ENCODE results near the gene SC5D.
A peak's percentile ranks its signal among the peaks of the same experiment; 100 is the strongest.

SC5D gene, protein sequence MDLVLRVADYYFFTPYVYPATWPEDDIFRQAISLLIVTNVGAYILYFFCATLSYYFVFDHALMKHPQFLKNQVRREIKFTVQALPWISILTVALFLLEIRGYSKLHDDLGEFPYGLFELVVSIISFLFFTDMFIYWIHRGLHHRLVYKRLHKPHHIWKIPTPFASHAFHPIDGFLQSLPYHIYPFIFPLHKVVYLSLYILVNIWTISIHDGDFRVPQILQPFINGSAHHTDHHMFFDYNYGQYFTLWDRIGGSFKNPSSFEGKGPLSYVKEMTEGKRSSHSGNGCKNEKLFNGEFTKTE

DNA sequence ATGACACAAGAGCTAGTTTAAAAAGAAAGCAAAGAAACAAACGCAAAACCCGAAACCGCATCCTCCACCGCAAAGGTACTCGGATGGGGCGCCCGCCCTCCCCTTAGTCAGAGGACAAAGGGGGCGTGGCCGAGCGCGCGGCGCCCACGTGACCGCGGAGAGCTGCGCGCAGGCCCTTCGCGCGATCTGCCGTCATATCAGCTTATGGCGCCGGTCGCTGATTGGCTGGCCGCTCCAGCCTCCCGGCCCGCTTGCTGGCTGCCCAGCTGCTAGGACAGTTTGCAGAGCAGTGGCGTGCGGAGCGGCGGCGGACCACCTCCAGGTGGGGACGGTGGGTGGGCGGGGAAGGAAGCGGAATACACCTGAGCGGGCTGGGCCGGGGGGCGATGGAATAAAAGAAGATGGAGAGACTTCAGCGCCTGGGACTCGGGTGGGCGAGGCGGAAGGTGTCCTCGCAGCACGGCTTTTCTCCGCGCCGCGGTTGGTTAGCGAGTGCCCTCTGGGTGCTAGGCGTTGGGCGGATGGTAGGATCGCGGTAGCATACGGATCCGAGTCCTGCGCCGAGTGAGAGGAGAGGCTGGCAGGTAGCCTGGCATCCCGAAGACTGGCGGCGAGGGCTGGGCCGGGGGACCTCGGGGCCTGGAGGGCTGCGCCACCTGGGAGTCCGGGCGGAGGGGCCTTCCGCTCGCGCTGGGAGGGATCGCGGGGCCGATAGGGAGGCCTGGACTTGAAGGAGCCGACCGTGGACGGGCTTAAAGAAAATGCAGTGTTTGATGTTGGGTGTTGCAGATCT is at the start of gene SC5D:
SC5D (plus strand) TSS at position 277 of the 793 bp plus-strand sequence. CDS start 10,605 bp downstream, outside the sequence.
- peak; percentile 96 for DNase-seq

DNA sequence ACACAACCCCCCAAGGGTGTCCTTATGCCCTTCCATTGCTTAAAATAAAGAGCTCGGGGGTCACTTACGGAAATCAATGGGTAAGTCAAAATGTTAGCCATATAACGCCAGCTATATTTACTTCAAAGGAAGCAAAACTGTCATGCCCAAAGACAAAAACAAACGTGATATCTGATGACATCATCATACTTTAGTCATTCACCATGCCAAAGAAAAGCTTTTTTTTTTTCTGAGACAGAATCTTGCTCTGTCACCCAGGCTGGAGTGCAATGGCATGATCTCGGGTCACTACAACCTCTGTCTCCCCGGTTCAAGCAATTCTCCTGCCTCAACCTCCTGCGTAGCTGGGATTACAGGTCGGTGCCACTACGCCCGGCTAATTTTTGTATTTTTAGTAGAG is 47.7 kb upstream of the SC5D start:
- DNase-seq = no peak

DNA sequence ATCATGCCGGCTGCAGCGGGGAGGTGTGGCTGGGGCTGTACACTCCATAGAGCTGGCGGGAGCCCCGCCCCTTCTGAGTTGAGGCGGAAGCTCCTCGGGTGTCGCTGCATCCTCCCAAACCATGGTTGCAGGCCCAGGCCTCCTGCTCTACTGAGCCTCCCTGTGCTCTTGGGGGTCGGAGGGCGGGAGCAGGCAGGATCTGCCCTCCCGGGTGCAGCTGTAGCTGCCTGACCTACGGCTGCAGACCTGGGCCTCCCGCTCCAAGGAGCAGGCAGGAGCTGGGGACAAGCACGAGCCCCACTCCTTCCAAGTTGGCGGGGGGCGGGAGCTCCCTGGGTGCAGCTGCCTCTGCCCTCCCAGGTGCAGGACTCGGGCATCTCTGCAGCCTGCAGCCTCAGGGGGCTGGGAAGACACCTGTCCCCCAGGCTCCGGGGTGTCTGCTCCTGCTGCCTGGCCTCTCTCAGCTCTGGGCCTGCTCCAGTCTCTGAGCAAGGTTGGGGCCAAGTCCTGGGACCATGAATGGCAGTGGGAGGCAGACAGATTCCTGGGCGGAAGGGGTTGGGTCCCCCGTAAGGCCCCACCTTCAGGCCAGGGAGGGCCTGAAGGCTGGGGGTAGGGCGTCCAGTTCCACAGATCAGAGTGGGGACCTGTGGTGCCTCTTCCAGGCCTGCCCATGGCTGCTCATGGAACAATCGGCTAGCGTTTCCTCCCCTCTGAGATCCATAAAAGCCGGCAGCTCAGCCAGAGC is 46.4 kb upstream of the SC5D start:
- no peak for DNase-seq

DNA sequence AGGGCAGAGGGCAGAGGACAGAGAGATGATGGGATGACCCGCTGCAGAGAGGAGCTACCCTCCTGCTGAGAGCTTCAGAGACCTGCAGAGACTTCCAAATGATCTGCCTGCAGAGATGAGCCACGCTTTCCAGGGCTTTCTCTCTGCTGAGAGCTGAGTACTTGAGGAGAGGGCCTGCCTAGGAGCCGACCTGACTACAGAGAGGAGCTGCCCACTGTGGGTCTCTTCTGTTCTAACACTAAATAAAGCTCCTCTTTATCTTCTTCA is 45.9 kb upstream of the SC5D start:
- no peak for DNase-seq

DNA sequence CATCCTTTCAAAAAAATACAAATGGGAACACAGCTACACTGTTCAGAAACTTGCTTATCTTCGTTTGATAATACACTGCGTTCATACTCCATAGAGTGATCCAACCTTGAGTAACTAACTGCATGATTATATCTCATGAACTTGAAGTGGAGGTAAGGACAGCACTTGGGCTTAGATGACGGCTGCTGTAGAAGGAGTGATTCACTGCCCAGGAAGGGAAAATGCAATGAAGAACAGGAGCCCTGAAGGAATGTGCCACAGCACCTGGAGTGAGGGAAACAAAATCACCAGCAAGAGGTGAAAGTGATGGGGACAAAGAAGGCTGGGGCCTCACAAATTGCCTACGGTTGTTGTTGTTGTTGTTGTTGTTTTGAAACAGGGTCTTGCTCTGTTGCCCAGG is 44.1 kb upstream of the SC5D start:
- no peak for DNase-seq

DNA sequence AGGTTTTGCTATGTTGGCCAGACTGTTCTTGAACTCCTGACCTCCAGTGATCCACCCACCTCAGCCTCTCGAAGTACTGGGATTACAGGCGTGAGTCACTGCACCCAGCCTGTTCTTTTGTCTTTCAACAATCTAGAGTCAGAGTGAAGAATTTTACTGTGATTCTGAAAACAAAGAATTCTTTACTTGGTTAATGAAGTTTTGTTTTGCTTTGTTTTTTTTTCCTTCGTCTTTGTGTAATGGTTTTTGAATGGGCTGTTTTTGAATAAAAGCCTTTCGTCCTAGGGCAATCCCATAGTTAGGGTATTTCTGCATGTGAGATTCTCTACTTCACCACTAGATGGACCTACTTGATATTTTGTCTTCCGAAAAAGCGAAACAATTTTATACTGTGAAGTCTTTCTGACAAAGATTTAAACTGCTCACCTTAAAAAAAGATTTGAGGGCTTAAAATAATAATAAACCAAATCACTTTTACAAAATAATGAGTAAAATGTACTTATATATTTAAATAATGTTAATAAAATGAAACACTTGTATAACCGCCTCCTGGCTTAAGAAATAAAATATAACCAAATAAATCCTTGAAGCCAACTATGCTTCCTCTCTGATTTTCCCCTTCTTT is 43.4 kb upstream of the SC5D start:
- no peak for DNase-seq

DNA sequence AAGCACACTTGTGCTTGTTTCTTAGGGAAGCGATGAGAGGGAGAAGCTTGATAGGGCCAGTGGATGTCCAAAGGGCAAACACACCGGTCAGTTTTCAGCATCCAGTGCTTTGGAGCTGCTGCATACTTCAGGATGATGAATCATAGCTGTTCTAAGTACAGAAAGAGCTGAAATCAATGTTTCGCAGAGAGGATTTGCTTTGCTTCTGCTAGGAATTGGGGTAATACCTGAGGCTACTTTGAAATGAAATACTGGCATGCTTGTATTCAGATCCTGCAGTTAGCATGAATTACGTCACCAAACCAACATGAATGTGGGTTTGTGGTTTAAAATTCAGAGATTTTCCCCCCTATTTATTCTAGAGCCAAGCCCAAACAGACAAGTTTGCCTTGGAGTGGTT is 41.7 kb upstream of the SC5D start:
- no peak for DNase-seq

DNA sequence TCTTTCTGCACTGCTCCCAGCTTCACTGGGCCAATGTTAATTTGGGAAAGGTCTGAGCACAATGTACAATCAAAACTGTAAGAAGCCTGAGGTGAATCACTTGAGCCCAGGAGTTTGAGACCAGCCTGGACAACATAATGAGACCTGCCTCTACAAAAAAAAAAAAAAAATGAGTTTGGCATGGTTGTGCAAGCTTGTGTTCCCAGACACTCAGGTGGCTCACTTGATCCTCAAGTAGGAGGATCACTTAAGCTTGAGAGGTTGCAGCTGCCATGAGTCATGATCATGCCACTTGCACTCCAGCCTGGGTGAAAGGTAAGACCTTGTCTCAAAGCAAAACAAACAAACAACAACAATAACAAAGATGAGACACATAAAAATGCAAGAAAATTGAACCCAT is 38.6 kb upstream of the SC5D start:
- no peak for DNase-seq

DNA sequence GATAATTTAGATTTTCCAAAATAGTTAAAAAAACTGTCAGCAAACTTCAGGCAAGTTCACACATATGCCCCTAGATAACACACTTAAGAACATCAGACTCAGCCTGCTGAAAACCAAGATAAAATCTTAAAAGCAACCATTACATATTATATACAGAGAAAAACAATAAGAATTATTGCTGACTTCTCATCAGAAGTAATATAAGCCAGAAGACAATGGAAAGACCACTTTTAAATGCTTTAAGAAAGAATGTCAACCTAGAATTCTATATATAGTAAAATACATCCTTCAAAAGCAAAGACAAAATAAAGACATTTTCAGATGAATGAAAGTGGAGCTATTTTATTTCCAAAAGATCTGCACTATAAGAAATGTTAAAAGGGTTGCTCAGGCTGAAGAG is 37.8 kb upstream of the SC5D start:
- no peak for DNase-seq

DNA sequence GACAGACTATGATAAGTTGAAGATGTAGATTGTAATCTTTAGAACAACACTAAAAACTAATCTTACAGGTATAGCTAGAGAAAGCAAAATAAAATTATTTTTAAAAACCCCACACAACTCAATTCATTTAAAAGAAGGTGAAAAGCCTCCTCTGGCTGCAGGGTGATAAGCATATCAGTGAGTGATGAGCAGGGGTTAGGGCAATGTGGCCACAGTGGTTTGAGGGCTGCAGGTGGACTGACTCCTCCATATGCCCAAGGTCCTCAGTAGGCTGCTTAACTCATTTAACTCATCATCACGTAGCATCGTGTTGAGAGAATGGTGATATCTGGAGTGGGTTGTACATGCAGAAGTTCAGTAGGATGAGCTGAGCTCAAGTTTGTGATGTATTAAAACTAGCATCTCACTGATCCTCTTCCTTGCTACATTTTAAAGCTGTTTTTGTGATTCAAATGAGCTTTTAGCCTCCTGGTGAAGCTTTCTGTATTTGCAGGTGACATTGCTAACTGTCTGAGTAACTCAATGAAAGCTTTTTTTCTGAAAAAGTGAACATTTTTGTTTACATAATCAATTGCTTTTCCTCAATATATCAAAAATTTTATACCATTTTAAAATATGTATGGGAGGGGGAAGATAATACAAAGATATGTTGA is 37.0 kb upstream of the SC5D start:
- no peak for DNase-seq

DNA sequence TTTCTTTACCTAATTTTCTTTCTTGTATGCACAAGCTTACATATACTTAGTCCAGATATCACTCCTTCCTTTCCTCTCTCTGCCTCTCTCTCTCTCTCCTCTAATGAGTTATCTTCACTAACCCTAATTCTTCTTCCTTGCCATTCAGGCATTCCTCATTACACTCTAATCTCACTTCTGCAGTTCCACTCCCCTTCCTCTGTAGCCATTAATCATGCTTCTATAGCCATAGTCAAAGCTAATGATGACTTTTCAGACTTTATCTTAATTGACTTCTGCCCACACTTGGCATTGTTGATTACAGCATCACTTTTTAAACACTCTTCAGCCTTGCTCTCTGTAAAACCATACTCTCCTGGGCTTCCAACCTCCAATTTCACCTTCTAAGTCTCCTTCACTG is 35.3 kb upstream of the SC5D start:
- no peak for DNase-seq

DNA sequence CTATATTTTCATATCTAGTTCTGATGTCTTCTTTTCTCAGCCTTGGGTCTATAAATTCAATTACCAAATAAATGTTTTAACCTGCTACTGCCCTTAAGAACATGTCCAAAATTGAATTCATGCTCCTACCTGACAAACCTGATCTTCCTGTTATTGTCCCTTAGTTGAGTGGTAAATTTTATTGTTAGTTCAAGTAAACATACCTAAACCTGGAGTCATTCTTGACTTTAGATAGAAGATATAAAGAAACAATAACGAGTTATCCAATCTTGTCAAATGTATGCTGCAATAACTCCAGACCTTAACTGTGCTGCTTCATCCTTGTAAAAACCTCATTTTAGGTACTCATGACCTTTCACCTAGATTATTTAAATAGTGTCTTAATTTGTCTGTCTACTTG is 34.6 kb upstream of the SC5D start:
- DNase-seq = no peak

DNA sequence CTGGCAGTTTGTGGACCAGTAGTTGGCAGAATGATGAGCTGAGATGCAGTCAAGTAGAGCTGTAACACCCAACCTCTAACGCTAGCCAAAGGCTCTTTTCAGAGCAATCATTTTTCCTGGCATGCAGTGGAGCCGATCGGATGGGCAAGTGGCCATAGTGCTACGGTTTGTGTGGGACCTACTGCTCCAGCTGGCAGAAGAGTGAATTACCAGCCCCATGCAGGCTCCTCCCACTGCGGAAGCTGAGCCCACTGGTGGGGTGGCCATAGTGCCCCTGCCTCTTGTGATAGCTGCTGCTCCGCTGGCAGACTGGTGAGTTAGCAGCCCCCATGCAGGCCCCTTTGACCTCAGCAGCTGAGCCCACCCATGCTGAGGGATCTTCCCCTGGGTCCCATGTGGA is 27.0 kb upstream of the SC5D start:
- DNase-seq = no peak

DNA sequence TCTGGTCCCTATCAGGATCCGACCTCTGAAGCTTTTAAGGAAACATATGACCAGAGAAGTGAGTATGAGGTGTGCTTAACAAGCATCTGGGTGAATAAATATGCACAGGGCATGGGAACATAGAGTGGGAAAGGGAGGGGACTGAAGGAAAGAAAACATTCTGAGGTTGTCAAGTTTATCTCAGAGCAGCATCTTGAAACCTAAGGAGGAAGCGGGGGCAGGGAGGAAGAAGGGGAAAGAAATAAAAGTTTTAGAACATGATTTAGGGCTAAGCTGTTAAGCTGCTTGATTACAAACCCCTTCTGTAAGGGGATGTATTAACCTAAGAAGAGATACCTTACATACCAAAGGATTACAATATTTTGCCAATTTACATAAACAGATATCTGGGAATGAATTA is 24.0 kb upstream of the SC5D start:
- no peak for DNase-seq

DNA sequence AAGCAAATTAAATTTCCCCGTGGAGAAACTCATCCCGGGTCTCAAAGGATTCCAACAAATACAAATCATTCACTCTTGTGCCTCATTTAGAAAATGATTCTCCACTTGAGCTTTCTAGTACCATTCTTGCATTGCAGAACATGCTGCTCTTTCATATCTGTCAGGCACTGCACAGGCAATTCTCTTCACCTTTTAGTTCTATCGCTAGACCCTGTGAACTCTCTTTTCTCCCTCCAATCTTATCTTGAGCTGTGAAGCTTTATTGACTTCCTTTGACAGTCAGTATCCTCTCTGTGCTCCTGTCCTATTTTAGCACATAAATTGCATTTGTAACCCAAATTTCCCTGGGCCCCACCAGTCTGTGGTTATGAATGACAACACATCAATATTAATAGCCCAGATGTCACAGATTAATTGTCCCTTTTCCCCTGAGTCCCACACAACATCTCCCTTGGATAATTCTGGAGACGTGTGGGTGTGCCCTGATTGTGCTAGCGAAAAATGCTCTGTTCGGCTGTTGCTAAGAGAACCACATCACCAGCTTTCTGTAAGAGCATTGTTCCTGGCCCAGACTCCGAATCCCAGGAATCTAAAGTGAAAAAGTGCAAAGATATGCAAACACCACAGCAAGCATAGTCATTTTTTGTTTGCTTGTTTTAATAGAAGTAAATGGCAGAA is 22.4 kb upstream of the SC5D start:
- DNase-seq = no peak

DNA sequence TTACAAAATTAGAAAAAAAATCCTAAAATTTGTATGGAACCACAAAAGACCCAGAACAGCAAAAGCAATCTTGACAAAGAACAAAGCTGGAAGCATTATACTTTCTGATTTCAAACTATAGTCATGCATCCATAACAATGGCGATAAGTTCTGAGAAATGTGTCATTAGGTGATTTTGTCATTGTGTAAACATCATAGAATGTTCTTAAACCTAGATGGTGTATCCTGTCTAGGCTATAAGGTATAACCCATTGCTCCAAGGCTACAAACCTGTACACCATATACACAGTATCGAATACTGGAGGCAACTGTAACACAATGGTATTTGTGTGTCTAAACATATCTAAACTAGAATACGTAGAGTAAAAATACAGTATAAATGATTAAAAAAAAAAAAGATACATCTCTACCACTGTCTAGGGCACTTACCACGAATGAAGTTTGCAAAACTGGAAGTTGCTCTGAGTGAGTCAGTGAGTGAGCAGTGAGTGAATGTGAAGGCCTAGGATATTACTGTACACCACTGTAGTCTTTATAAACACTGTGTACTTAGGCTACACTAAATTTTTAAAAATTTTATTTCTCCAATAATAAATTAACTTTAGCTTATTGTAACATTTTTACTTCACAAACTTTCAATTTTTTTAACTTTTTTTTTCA is 18.1 kb upstream of the SC5D start:
- DNase-seq = no peak

DNA sequence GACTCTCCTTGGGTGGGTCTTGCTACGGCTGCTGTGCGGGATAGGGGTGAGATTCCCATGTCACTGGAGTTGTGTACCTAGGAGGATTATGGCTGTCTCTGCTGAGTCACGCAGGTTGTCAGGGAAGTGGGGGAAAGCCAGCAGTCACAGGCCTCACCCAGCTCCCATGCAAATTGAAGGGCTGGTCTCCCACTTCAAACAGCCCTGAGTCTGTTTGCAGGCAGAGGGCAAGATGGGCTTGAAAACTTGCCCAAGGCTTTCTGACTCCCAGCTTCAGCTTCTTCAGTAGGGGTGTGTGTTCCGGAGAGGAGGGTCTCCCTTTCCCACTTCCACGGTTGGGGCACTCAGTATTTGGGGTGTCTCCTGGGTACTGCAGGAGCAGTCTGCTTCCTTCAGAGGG is 10.9 kb upstream of the SC5D start:
- no peak for DNase-seq

DNA sequence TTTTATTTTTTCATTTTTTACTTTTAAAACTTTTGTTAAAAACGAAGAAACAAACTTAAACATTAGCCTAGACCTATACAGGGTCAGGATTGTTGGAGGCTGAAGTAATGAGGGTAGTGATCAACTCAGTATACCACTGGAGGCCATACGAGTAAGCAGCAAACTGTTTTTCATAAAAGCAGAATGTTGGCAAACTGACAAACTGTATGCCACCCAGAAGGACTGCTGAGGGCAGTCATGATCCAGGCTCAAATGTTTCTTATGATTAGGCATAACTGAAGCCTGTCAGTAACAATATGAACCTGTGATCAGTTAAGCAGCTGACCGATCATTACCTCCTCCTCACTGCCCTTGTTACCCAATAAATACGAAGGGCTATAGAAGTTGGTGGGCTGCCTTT is 10.2 kb upstream of the SC5D start:
- no peak for DNase-seq

DNA sequence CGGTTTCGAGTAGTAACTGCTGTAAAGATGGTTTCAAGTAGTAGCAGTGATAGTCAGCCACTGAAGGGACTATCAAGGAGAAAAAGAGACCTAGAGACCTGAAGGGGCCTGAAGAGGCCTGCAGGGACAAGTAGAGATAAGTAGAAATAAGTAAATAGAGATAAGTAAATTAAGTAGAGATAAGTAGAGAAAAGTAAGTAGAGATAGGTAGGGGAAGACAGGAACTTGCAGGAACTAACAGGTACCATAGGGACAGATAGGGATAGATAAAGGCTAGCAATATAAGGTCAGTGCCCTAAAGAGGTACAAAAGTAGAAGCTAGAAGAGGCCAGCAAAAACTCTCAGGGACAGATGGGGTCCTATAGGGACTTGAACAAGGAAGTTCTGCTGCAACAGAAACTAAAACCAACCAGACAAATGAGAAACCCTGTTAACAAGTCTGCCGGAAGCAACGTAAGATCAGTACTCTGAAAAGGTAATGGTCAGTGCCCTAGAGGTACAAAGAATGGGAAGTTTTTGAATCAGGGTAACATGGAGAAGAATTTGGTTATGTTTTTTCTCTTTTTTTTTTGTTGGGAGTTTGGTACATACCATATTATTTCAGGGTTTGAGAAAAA is 9.6 kb upstream of the SC5D start:
- no peak for DNase-seq

DNA sequence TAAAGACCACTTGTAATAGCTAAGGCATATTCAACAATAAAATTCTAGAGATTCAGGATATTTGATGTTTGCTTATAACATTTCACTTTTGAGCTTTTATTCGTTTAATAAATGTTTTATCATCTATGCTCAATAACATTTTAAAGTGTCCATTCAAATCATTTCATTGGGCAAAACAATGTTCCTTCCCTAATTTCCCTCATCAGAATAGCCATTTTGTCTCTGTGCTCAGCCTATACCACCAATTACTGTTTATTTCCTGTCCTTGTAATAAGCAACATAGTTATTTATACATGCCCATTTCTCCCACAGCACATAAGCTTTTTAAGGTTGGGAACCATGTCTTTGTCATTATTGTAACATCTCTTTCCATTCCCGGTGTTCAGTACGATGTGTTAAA is 1.3 kb upstream of the SC5D start:
- DNase-seq = no peak

DNA sequence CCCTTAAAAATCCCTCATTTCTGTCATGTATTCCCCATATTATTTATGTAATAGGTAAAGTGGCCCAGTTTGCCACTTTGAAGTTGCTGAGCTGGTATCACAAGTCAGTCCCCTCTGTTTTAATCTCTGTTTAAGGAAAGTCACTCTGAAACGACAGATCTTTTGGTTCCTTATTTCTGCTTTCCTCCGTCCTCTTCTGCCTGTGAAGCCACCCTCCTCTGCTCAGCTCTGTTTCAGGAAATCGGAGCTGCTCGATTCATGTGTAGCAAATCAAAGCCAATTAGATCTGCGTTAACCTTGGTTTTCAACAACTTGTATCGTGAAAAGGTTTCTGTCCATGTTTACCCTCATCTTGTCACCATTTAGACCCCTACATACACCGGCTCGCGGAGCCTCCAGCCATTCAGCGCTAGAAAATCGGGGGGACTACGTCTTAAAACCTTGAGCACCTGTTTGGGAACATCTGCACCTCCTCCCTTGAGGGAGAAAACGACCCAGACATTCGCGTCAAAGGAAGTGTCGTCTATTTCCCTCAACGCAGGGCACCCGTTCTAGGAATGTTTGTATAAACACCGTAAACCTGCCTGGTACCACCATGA is 576 bp upstream of the SC5D start:
- DNase-seq = no peak

All from activated CD4-positive, CD25-positive, alpha-beta regulatory T cell treated with anti-CD3 and anti-CD28 coated beads, Interleukin-2, amount 50 U/mL, for 72 hours (primary cell).